Retina (tissue), 1 donor: Measurements from ENCODE around the gene JAM3.

Experiments
- DNase-seq: peaks from one replicate; pipeline ENCODE4 v3.0.0-alpha.2; 2016

Gene JAM3

GRCh38 chr11:134199531-134199930 is 130.7 kb downstream of the JAM3 start:
- DNase-seq = no peak

DNA sequence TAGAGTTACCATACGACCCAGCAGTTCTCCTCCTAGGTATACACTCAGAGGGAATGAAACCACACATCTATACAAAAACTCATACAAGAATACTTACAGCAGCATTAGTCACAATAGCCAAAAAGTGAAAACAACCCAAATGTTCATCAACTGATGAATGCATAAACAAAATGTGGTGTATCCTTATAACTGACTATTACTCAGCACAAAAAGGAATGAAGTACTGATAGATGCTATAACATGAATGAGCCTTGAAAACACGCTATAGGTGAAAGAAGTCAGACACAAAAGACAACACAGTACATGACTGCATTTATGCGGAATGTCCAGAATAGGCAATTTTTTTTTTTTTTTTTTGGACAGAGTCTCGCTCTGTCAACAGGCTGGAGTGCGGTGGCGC is 131.8 kb downstream of the JAM3 start:
- DNase-seq = no peak
